ENCODE measurements around the gene RAPGEF2.
A peak's percentile ranks its signal among the peaks of the same experiment; 100 is the strongest.
"Not testable (repeated sequence)": the region's sequence is repeated elsewhere in the genome, so short reads cannot be mapped to it uniquely, and the experiment has no call there.

RAPGEF2 gene

GRCh38 chr4:159102622-159103383, at the start of gene RAPGEF2:
Gene RAPGEF2 (plus strand): TSS chr4:159103079. CDS start chr4:159104163, 1,084 bp downstream.
- peak; percentile 93 for DNase-seq (ENCODE audit: low spot score)

- DNase-seq (ENCODE audit: low spot score) = no peak
These were observed 47.0 kb upstream of the RAPGEF2 start for GRCh38 chr4:159055833-159056232.

- no peak for DNase-seq (ENCODE audit: low spot score)
These were observed 42.7 kb upstream of the RAPGEF2 start for GRCh38 chr4:159060161-159060560.

- no peak for DNase-seq (ENCODE audit: low spot score)
These were observed 40.5 kb upstream of the RAPGEF2 start for GRCh38 chr4:159062381-159062780.

GRCh38 chr4:159065513-159066240, 37.2 kb upstream of the RAPGEF2 start:
- DNase-seq (ENCODE audit: low spot score) = no peak

- not testable (repeated sequence) for DNase-seq (ENCODE audit: low spot score)
These were observed 34.7 kb upstream of the RAPGEF2 start for GRCh38 chr4:159068139-159068538.

GRCh38 chr4:159069922-159070321, 33.0 kb upstream of the RAPGEF2 start:
- no peak for DNase-seq (ENCODE audit: low spot score)

GRCh38 chr4:159070742-159071141, 32.1 kb upstream of the RAPGEF2 start:
- no peak for DNase-seq (ENCODE audit: low spot score)

- DNase-seq (ENCODE audit: low spot score) = no peak
These were observed 31.5 kb upstream of the RAPGEF2 start for GRCh38 chr4:159071178-159071968.

- no peak for DNase-seq (ENCODE audit: low spot score)
These were observed 30.7 kb upstream of the RAPGEF2 start for GRCh38 chr4:159071969-159072765.

GRCh38 chr4:159075531-159075932, 27.3 kb upstream of the RAPGEF2 start:
- DNase-seq (ENCODE audit: low spot score) = no peak

- not testable (repeated sequence) for DNase-seq (ENCODE audit: low spot score)
These were observed 25.9 kb upstream of the RAPGEF2 start for GRCh38 chr4:159077018-159077417.

GRCh38 chr4:159077702-159078495, 25.0 kb upstream of the RAPGEF2 start:
- DNase-seq (ENCODE audit: low spot score) = no peak

GRCh38 chr4:159079074-159079473, 23.8 kb upstream of the RAPGEF2 start:
- DNase-seq (ENCODE audit: low spot score) = no peak

- DNase-seq (ENCODE audit: low spot score) = no peak
These were observed 16.3 kb upstream of the RAPGEF2 start for GRCh38 chr4:159086606-159087005.

- DNase-seq (ENCODE audit: low spot score) = no peak
These were observed 12.6 kb upstream of the RAPGEF2 start for GRCh38 chr4:159090255-159090654.

- DNase-seq (ENCODE audit: low spot score) = not testable (repeated sequence)
These were observed 8.7 kb upstream of the RAPGEF2 start for GRCh38 chr4:159094156-159094555.

- DNase-seq (ENCODE audit: low spot score) = no peak
These were observed 6.4 kb upstream of the RAPGEF2 start for GRCh38 chr4:159096434-159096833.

GRCh38 chr4:159097144-159097543, 5.7 kb upstream of the RAPGEF2 start:
- DNase-seq (ENCODE audit: low spot score) = no peak

GRCh38 chr4:159097785-159098184, 5.1 kb upstream of the RAPGEF2 start:
- peak; percentile 40 for DNase-seq (ENCODE audit: low spot score)
